HG03135 (cell line): ENCODE results near the gene KRT6C.

Source experiments
- ATAC-seq: cut with Tn5 transposase; IDR thresholded peaks from one replicate; pipeline ENCODE4 v1.9.1; 2021; ENCODE audit warnings: mild to moderate bottlenecking, moderate library complexity; ENCODE audit not compliant: unreplicated experiment

The KRT6C gene

DNA sequence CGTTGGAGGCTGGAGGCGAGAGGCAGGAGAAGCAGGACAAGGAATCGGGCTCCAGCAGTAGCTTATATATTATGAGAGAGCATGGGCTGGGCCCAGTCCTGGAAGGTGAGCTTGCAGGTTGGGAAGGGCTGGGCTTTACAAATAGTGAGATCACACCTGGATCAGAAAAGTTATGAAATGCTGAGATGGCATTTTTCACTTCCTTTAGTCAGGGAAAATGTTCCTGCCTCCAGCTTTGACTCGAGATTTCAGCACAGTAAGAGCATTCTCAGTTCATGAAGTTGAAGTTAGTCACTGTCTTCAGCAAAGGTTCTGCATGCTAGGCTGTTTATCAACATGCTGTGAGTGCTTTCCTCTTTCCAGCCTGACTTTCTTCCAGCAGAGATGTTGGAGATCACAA is at the start of gene KRT6C:
TSS of gene KRT6C (minus strand) at position 38 of the 400 bp plus-strand sequence. CDS start 68 bp downstream, outside the sequence.
- ATAC-seq = no peak

DNA sequence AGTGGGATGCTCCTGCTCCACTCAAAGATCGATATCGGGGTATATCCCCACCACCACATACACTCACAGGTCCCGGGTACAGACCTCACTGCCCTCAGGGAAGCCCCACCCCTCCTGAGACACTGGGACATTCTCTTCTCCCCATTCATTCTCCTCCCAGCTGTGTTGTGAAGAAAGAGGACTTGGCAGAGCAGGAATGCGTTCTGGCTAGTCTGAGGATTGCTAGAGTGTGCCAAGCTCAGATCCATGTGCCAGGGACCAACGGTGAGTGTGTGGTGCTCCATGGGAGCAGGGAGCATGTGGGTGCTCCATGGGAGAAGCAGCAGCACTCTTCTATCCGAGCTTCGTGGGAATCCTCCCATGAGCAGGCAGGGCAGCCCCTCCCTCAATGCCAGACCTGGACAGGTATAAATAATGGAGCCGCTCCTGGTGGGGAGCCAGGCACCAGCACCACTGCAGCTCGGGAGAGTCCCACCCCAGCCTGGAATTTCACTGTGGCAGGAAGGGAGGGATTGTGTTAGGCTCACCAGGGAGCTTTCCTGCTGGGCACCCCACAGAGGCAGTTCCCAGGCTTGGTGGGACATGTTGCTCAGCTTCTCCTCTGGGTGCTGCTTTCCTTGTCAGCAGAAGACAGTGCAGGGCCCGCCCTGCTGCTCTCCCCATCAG is 48.9 kb upstream of the KRT6C start:
- no peak for ATAC-seq

DNA sequence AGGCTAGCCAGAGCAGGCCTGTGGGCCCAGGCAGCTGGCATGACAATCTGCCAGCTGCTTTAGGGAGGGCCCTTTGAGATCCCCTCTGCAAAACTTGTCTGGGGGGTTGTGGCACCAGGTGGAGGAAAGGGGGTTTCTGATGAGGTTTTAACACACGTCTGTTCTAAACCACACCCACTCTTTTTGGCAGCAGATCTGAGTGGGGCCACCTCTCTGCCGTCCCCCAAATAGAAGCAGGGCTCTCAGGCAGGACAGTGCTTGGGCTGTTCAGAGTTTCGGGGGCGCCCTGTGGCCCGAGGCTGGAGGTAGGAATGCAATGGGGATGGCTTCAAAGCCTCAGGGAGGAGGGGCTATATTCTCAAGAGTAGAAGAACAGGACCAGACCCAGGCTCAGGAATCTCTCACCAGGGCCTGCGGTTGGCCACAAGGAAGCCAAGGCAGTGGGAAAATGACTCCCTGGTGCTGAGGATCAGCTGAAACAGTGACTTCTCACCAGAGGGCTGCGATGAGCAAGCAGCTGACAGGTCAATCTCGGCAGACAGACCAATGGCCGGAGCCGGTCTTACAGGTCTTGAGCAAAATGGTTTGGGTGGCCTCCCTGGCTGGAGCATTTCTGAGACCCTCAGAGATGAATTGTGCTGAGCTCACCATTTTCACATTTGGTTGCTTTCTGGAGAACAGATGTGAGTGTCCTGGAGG is 48.1 kb upstream of the KRT6C start:
- no peak for ATAC-seq

DNA sequence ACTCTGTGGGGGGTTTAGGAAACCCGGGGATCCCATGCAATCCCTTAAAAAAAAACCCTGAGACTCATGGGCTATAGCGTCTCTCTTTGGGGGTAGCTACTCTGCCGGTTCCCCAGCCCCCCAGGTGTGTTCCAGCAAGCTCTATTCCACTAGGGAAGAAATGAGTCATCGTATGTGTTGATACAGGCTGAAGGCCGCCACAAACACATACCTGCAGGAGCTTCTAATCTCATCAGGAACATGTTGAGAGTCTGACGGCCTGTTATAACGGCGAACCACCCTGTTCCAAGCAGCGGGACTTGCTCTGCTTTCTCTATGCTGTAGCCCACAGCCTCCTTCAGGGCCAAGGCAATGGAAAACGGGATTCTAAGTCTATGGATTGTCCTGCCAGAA is 47.6 kb upstream of the KRT6C start:
- no peak for ATAC-seq

DNA sequence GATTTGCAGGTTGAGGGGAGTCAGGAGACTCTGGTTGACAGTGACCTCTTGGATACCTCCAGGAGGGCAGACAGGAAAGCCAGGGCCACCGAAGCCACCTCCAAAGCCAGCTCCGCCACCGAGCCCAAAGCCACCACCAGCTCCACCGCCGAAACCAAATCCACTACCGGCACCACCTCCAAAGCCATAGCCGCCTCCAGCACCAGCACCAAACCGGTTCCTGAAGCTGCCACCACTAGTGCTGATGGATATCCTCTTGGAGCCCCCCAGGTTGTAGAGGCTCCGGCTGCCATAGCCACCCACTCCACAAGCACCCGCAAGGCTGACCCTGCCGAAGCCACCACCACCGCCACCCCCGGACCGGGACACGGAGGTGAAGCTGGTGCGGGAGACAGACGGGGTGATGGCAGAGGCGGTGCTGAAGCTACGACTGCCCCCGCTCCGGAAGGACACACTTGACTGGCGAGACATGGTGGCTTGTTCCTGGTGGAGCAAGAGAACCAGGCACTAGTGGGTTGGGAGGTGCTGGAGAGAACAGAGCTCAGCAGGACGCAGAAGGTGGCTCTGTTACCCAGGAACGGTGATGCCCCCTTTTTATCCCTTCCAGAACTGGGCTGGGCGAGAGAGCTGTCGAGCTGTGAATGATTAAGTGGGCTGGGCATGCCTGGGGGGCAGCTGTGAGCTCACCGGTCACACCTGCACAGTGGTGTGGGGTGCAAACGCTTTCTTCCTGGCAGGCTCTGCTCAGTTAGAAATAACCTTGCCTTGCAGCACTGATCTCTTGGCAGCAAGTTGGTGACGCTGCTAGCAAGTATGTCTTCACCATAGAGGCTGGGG is 46.4 kb upstream of the KRT6C start, which contains the start of gene KRT5:
TSS of gene KRT5 (minus strand) at position 569 of the 837 bp plus-strand sequence. CDS start at position 471, 98 bp downstream.
- ATAC-seq = no peak

DNA sequence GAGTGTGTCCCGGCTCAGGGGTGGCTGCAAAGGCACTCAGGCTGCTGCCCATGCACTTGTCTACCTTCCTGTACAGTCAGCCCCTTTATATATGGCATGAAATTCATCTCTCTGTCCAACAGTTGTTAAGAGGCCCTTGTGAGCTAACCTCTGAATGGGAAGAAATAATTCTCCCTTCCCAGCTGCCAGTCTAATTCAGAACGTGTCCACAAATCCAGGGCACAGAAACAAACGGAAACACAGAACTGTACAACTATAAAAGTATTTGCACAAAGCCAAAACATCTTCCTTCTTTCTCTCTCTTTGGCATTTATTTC is 45.7 kb upstream of the KRT6C start:
- no peak for ATAC-seq

DNA sequence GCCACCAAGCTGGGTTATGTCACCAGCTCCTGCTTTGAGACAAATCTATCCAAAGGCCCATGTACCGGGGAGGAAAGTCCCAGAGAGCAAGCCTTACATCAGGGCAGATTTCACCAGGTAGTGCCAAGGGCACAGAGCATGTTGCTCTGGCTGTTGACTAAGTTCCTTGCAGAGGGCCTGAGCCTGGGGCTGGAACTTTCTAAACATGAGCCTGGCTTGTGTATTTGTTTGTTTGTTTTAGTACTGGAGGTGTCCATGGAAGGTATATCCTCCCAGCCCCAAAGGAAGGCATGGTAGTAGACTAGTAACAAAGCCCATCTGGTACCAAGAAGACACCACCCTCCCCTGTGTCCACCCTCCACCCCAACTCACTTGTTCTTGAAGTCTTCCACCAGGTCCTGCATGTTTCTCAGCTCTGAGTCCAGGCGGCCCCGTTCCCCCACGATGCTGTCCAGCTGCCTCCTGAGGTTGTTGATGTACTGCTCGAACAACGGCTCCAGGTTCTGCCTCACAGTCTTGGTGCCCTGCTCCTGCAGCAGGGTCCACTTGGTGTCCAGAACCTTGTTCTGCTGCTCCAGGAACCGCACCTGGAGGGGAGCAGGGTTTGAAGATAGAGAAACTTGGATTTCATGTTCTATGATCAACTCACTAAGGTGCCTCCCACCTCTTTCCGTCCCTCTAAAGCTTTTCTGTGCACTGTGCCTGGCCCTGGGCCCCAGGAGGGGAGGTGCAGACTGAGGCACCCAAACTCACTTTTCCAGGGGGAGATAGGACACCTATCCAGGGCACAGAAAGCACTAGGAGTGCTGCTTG is 45.2 kb upstream of the KRT6C start:
- ATAC-seq = no peak

DNA sequence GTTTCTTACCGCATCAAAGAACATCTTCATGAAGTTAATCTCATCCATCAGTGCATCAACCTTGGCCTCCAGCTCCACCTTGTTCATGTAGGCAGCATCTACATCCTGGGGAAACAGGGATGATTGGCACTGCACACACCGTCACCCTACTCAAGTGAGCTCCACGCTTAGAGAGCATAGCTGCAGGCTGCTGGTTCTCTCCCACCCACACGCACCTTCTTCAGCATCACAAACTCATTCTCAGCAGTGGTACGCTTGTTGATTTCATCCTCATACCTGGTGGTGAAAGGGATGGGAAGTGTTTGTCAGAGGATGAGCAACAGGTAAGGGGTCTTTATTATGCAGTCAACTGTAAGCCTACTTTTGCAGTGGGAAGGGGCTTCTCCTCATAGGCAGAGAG is 44.3 kb upstream of the KRT6C start:
- ATAC-seq = no peak

DNA sequence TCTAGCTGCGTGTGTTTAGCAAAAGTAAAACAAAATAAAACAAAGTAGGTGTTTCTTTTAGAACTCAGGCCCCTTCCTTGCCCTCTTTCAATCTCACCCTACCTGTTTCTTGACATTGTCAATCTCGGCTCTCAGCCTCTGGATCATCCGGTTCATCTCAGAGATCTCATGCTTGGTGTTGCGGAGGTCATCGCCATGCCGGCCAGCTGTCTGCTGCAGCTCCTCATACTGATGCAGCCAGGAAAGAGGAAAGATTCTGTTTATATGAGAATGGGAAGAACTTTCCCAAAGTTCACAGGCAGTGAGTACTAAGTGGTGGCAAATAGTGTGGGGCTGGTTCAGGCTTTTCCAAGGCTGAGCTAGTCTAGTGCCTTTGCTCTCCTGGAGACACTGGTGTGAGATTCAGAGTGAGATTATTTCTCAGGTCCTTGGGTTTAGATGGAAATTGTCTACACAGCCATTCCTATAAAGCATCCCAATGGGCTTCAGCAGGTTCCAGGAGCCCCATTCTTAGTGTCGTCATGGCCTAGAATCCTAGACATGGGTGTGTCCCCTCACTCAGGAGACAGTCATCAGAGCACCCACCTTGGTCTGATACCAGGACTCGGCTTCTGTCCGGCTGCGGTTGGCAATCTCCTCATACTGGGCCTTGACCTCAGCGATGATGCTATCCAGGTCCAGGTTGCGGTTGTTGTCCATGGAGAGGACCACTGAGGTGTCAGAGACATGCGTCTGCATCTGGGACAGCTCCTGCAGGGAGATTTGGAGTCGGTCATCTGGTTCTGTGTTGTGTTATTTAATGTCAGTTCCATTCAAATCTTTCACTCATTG is 43.6 kb upstream of the KRT6C start:
- ATAC-seq = no peak

DNA sequence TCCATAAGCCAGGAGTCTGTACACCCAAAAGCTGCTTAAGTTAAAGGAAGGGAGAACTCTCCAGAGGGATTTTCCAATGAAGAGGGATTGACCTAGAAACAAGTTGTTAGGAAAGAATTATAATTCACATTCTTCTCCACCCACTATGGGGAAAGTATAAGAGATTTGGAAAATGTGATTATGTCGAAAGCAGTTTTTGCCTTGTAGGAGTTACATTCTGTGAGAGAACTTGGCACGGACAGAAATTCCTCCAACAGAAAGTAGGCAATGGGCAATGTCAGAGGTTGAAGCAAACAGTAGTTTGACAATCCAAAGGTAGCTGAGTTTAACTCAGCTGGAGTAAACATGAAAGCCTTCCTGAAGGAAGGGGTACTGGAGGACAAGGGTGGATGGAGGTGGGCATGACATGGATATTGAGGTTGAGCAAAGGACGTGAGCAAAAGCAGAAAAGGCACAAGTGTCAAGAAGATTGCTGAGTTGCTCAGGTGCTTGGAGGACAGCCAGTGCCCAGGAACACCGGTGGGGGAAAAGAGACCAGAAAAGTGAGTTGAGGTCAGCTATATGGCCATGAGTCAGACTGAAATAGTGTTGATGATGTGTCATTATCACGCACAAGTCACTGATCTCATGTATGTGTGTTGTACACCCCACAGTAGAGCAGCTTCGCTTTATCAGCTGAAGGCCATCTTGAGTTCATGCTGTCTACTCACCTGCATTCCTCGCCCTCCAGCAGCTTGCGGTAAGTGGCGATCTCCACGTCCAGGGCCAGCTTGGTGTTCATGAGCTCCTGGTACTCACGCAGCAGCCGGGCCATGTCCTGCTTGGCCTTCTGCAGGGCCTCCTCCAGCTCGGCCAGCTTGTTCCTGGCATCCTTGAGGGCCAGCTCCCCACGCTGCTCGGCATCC is 42.6 kb upstream of the KRT6C start:
- ATAC-seq = no peak

DNA sequence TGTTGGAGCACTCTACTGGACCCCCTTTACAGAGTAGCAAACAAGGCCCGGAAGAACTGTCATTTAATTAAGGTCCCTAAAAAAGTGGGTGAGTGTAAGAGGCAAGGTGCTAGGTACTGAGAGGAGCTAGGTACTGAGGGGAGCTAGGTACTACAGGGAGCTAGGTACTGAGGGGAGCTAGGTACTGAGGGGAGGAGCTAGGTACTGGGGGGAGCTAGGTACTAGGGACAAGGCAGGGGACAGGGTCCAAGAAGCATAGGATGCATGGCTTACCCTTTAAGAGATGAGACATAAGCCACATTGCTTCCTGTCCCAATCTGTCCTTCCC is 41.7 kb upstream of the KRT6C start:
- ATAC-seq = no peak

DNA sequence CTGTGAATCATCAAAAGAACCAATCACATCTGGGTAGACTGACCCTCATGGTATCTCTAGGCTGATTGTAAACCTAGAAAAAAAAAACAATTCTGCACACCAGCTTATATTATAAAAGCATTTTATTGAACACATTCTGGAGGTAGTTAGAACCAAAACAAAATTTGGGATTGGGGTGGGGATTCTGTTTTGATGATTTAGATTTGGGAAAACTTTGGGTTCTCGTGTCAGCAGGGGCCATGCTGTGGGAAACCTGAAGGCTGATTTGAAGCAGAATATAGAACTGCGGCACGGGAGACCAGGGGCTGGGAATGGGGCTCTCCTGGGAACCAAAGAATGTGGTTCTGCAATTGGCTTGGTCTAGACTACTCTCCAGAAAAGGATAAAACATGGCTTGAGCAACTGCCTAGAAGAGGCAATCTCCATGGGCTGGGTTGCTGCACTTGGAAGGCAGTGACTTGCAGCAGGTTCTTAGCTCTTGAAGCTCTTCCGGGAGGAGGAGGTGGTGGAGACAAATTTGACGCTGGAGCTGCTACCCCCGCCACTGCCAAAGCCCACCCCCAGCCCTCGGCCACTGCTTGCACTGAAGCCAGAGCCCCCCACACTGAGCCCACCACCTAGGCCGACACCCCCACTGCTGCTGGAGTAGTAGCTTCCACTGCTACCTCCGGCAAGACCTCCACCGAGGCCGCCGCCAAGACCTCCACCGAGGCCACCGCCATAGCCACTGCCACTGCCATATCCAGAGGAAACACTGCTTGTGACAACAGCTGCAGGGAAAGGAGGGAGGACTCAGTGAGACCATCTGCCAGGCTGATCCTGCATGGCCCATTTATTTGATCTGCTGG is 41.1 kb upstream of the KRT6C start:
- no peak for ATAC-seq

DNA sequence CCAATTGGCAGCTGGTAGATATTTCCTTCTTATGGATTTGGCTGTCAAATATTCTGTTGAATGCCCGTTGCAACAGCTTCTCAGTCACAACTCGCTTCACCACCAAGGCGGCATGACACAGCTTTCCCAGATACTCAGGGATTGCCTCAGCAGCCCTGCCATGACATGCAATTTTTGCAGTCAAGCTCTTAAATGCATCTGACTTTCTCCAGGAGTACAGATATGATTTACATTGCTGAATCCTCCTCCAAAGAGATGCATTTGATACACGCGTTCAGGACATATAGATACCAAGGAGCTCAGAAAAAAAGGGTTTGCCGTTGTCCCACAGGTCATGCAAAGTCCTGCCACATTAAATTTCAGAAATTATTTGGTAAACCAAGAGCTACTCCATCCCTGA is 40.1 kb upstream of the KRT6C start:
- no peak for ATAC-seq

DNA sequence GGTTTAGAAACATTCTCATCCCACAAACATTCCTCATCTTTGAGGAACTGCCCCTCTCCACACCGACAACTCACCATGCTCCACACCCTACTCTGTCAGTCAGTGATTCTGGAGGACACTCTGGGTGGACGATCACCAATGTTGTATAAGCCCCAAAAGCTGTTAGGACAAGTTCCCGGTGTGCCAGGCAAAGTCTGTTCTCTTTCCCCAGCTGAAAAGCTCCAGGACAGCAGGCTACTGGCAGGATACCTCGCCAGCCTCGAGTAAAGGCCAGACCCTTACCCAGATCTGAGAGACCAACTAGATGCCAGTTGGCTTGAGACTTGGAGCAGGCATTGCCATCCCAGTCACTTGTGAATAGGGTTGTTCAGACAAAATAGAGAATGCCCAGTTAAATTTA is 34.6 kb upstream of the KRT6C start:
- ATAC-seq = no peak

DNA sequence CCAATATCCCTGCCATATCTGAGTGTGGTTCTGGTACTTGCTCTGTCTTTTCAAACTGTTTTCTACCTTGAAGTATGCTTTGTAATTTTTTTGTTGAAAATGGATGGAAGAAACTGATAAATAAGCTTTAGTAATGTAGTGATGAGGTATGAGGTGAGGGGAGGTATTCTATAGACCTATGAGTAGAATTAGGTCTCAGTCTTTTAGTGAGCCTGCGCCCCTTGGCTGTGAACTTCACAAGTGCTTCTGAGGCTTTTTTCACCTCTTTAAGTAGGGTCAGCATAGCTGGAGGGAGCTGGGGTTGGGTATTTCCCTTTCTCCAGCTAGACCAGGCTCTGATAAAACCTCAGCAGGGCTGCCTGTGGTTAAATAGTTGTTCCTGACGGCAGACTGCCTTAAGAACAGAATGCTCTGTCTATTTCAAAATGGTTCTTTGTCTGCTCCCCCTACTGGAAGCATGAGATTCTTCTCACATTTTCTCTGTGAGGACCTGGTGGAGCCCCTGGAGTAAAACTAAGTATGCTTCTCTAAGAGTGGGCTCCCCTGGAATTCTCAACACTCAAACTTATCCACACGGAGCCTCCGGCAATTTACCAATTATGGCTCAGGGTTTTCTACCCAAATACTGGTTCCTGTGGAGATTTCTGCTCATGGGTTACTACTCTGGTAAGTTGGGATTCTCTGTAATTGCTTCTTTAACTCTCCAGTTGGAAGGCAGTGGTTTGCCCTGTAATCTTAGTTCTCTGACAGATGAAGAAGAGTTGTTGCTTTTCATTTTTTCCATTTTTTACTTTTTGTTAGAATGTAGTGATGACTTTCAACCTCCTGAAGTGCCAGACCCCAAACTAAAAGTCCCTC is 33.5 kb upstream of the KRT6C start:
- no peak for ATAC-seq

DNA sequence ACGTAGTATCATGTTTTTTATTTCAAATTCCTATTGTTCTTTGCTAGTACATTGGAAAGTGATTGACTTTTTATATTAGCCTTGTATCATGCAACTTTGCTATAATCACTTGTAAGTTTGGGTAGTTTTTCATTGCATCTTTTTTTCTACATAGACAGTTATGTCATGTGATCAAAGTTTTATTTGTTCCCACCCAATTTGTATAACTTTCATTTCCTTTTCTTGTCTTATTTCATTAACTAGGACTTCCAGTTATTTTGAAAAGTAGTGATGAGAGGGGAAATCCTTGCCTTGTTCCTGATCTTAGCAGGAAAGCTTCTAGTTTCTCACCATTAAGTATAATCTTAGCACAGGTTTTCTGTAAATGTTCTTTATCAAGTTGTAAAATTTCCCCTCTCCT is 29.3 kb upstream of the KRT6C start:
- ATAC-seq = no peak

DNA sequence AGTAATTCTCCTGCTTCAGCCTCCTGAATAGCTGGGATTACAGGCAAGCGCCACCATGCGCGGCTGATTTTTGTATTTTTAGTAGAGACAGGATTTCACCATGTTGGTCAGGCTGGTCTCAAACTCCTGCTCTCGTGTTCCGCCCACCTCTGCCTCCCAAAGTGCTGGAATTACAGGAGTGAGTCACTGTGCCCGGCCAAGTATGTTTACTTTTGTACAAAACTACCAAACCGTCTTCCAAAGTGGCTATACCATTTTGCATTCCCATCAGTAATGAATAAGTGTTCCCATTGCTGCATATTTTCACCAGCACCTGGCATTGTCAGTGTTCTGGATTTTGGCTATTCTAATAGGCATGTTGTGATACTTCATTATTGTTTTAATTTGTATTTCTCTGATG is 27.9 kb upstream of the KRT6C start:
- ATAC-seq = no peak
